Measurements from ENCODE around the gene CALCOCO1. TPM values are rescaled to one million over a fixed set of nuclear protein-coding genes. Genes with fewer than 3 reads are reported as not detected.
A peak's percentile ranks its signal among the peaks of the same experiment; 100 is the strongest.

The CALCOCO1 gene, protein sequence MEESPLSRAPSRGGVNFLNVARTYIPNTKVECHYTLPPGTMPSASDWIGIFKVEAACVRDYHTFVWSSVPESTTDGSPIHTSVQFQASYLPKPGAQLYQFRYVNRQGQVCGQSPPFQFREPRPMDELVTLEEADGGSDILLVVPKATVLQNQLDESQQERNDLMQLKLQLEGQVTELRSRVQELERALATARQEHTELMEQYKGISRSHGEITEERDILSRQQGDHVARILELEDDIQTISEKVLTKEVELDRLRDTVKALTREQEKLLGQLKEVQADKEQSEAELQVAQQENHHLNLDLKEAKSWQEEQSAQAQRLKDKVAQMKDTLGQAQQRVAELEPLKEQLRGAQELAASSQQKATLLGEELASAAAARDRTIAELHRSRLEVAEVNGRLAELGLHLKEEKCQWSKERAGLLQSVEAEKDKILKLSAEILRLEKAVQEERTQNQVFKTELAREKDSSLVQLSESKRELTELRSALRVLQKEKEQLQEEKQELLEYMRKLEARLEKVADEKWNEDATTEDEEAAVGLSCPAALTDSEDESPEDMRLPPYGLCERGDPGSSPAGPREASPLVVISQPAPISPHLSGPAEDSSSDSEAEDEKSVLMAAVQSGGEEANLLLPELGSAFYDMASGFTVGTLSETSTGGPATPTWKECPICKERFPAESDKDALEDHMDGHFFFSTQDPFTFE
- 131 TPM for total RNA-seq

DNA sequence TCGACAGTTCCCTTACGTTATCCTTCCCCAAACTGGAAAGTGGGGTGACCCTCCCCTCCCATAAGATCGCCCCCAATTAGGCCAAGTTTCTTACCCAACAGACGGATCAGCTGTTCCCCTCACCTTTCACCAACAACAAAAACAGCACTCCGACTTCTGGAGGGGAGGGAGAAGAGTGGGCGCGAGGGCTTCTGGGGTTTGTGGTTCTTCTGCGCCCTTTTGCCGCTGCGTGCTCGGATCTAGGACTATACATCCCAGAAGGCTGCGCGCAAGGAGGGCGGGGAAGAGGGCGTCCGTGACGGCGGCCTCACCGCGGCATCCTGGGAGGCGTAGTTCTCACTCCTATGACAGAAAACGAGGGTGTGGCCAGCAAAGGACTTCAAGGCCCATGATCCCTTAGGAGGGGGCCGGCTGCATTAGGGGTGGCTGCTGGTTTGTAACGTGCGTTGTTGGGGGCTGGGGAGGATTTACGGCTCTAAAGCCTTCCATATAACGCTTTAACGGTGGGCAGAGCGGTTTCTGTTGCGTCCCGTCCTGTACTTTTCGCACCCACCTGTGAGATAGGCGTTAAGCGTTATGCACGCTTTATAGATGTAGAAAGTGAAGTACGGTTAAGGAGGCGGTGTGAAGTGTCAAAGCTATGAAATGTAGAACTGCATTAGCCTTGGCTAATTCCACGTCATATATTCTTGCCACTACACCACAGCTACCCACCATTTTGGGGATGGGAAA lies at the start of gene CALCOCO1:
Gene CALCOCO1 (minus strand): TSS at position 143 of the 732 bp plus-strand sequence. CDS start 2,210 bp downstream, outside the sequence.
- Histone ChIP-seq H3K9me3 (no peaks in the 10 kb centered on the region), H3K36me3 (peaks cover 0 to 24% of the 10 kb centered on the region in 2 donors), H3K27ac (peak within 1 kb of the TSS; percentile 72), H3K4me1 (peaks cover 27% of the 10 kb centered on the region), H3K27me3 (no peaks in the 10 kb centered on the region), H3K4me3 (peak within 1 kb of the TSS; percentile 82 to 95)
- peak in 1 of 2 donors; percentile 98 for DNase-seq (ENCODE audit: extremely low spot score in 2 of 2)
- intact Hi-C loops (cut with DNase I) = no loop called here
- TF ChIP-seq POLR2A (IDR thresholded peaks at IDR 0.05) (peak in 1 of 2 donors; percentile 13), POLR2AphosphoS5 (IDR thresholded peaks at IDR 0.05; ENCODE audit: insufficient read depth in 1 of 2, low read depth in 1 of 2) (peak; percentile 83 to 96)
- TF ChIP-seq, protein P1, sequence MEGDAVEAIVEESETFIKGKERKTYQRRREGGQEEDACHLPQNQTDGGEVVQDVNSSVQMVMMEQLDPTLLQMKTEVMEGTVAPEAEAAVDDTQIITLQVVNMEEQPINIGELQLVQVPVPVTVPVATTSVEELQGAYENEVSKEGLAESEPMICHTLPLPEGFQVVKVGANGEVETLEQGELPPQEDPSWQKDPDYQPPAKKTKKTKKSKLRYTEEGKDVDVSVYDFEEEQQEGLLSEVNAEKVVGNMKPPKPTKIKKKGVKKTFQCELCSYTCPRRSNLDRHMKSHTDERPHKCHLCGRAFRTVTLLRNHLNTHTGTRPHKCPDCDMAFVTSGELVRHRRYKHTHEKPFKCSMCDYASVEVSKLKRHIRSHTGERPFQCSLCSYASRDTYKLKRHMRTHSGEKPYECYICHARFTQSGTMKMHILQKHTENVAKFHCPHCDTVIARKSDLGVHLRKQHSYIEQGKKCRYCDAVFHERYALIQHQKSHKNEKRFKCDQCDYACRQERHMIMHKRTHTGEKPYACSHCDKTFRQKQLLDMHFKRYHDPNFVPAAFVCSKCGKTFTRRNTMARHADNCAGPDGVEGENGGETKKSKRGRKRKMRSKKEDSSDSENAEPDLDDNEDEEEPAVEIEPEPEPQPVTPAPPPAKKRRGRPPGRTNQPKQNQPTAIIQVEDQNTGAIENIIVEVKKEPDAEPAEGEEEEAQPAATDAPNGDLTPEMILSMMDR (IDR thresholded peaks at IDR 0.05) = no peak

DNA sequence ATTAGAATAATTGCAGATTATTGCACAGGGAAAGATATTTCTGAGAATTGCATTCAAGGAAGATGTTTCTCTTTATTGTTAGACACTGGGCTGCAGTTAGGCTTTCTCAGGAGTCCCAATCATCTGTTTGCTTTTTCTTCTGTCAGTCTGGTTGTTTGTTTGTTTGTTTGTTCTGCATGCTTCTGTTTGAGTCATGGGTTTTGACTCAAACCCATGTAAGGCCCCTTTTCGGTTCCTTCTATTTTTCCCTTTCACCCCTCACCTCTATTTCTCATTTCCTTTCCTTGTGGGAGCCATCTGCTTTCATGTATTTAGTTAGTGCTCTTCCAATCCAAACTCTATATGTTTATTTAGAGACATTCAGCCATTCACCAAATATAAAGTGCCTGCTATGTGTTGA lies 49.6 kb upstream of the CALCOCO1 start:
- TF ChIP-seq, protein P1 (IDR thresholded peaks at IDR 0.05) = no peak
- TF ChIP-seq POLR2AphosphoS5 (IDR thresholded peaks at IDR 0.05; ENCODE audit: insufficient read depth in 1 of 2, low read depth in 1 of 2) (no peak), POLR2A (IDR thresholded peaks at IDR 0.05) (no peak)
- no peak overlapping the region for H3K27ac ChIP-seq
- H3K27me3 ChIP-seq = no peaks in the 10 kb centered on the region
- no peaks in the 10 kb centered on the region for H3K36me3 ChIP-seq
- H3K4me1 ChIP-seq = no peaks in the 10 kb centered on the region
- intact Hi-C loops (cut with DNase I) = no loop called here
- no peaks in the 10 kb centered on the region for H3K9me3 ChIP-seq
- H3K4me3 ChIP-seq = no peak overlapping the region
- no peak for DNase-seq (ENCODE audit: extremely low spot score in 2 of 2)

DNA sequence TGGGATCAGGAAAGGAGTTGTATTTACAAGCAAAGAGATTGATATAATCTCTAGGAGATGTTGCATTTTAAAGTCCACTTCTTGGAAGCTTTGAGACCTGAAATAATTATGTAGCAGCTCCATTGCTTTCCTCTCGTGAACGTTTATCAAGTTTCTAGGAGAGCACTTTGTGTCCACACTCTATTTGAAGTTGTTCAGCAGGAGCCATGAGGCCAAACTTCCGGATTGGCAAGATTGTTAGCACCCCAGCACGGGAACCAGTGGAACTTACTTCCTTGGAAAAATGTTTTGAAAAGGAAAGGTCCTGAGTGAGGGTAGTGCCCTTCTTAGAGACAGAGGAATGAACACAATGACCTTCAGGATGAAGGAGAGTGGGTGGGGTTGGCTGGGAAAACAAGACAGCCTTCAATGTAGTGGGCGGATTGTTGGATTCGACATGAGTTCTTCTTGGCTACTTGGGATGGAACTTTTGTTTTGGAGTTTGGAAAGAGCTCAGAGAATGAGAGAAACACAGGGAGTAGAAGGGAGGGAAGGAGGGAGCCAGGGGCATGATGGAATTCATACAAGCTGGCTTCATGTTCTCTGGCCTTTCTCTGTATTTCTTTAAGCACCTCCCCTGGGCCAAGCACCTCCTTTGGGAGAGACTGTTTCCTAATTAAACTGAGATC lies 48.4 kb upstream of the CALCOCO1 start:
- Histone ChIP-seq H3K27ac (no peak overlapping the region), H3K4me1 (no peaks in the 10 kb centered on the region)

DNA sequence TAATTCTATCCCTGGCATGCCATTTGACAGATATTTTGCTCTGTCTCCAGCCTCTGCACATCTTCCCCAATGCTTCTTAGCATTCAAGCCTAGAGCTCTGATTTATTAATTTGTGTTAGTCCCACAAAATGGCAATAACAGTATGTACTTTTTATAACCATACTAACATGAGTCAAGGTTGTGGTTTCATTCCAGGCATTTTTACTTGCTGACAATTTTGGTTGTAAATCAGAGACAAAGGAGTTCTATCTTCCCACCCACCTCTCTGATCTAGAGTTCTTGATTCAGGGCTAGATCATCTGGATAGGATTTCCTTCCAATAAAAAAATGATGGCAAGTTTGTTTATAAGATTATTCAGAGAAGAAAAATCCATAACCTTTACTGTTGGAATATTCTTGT lies 43.0 kb upstream of the CALCOCO1 start:
- DNase-seq (ENCODE audit: extremely low spot score in 2 of 2) = no peak

More for the DNA sequence above, 48.4 kb upstream of the CALCOCO1 start:
- TF ChIP-seq, protein P1 (IDR thresholded peaks at IDR 0.05) = no peak
- no peak for TF ChIP-seq POLR2A (IDR thresholded peaks at IDR 0.05)
- no peak for TF ChIP-seq POLR2AphosphoS5 (IDR thresholded peaks at IDR 0.05; ENCODE audit: insufficient read depth in 1 of 2, low read depth in 1 of 2)
- Histone ChIP-seq H3K9me3 (no peaks in the 10 kb centered on the region), H3K4me3 (no peak overlapping the region), H3K36me3 (no peaks in the 10 kb centered on the region), H3K27me3 (no peaks in the 10 kb centered on the region)
- peak in 1 of 2 donors; percentile 87 for DNase-seq (ENCODE audit: extremely low spot score in 2 of 2)
- intact Hi-C loops (cut with DNase I) = no loop called here

DNA sequence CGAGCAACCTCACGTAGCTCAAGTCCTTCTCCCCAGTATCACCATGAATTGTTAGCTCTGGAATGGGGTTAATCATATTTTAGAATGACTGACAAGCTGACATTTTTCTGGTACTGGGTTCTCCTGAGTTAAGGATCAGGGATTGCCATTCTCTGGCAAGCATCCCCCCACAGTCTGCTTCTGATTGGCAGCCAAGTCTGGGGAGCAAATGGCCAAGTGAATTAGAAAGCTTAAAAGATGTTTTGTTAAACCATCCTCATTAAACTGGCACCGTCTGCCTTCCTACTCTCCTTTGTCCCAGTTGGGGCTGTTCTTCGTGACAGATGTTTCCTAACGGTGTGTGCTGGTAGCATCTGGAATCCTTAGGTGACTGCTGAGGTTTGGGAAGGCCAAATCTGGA lies 41.7 kb upstream of the CALCOCO1 start:
- no peaks in the 10 kb centered on the region for H3K4me1 ChIP-seq
- H3K27ac ChIP-seq = no peak overlapping the region
- intact Hi-C loops (cut with DNase I) = no loop called here
- H3K4me3 ChIP-seq = no peak overlapping the region
- peaks cover 4% of the 10 kb centered on the region for H3K27me3 ChIP-seq
- H3K9me3 ChIP-seq = no peaks in the 10 kb centered on the region
- TF ChIP-seq POLR2A (IDR thresholded peaks at IDR 0.05) (no peak), POLR2AphosphoS5 (IDR thresholded peaks at IDR 0.05; ENCODE audit: insufficient read depth in 1 of 2, low read depth in 1 of 2) (no peak)
- TF ChIP-seq, protein P1 (IDR thresholded peaks at IDR 0.05) = no peak
- DNase-seq (ENCODE audit: extremely low spot score in 2 of 2) = no peak
- H3K36me3 ChIP-seq = no peaks in the 10 kb centered on the region

More for the DNA sequence above, 43.0 kb upstream of the CALCOCO1 start:
- intact Hi-C loops (cut with DNase I) = no loop called here
- TF ChIP-seq POLR2A (IDR thresholded peaks at IDR 0.05) (no peak), POLR2AphosphoS5 (IDR thresholded peaks at IDR 0.05; ENCODE audit: insufficient read depth in 1 of 2, low read depth in 1 of 2) (no peak)
- no peaks in the 10 kb centered on the region for H3K27me3 ChIP-seq
- H3K4me1 ChIP-seq = no peaks in the 10 kb centered on the region
- H3K27ac ChIP-seq = no peak overlapping the region
- H3K9me3 ChIP-seq = no peaks in the 10 kb centered on the region
- H3K36me3 ChIP-seq = no peaks in the 10 kb centered on the region
- H3K4me3 ChIP-seq = no peak overlapping the region
